H9 (cell line): ENCODE data around the gene INPP5B. TPM values are rescaled to one million over a fixed set of nuclear protein-coding genes. Genes with fewer than 3 reads are reported as not detected.
A peak's percentile ranks its signal among the peaks of the same experiment; 100 is the strongest.

Experiments used
- DNase-seq: peaks from one replicate; pipeline ENCODE4 v3.0.0-alpha.2; 2017
- H2AFZ ChIP-seq: one replicate; pipeline ENCODE4 v1.6.1; 2013; ENCODE audit warnings: mild to moderate bottlenecking, low read length, control low read depth, moderate library complexity
- H2AK5ac ChIP-seq: 2 replicates; pipeline ENCODE4 v1.6.1; 2013; ENCODE audit warnings: low read length, control low read depth, mixed read lengths; ENCODE audit not compliant: insufficient read length
- H2BK120ac ChIP-seq: one replicate; pipeline ENCODE4 v1.6.1; 2013; ENCODE audit warnings: low read depth, mild to moderate bottlenecking, low read length, control low read depth, inconsistent platforms; ENCODE audit not compliant: poor library complexity, severe bottlenecking
- H2BK12ac ChIP-seq: 2 replicates; pipeline ENCODE4 v1.6.1; 2013; ENCODE audit warnings: low read length, control low read depth, mixed read lengths, low read depth; ENCODE audit not compliant: insufficient read length
- H2BK15ac ChIP-seq: 2 replicates; pipeline ENCODE4 v1.6.1; 2013; ENCODE audit warnings: low read depth, low read length, control low read depth
- H2BK20ac ChIP-seq: one replicate; pipeline ENCODE4 v1.6.1; 2013; ENCODE audit warnings: low read depth, mild to moderate bottlenecking, low read length, control low read depth, inconsistent platforms; ENCODE audit not compliant: poor library complexity, severe bottlenecking
- H2BK5ac ChIP-seq: 2 replicates; pipeline ENCODE4 v1.6.1; 2013; ENCODE audit warnings: low read length, control low read depth, mixed read lengths; ENCODE audit not compliant: insufficient read length
- H3K14ac ChIP-seq: 2 replicates; pipeline ENCODE4 v1.6.1; 2013; ENCODE audit warnings: low read length, control low read depth; ENCODE audit not compliant: insufficient read depth
- H3K18ac ChIP-seq: 2 replicates; pipeline ENCODE4 v1.6.1; 2013; ENCODE audit warnings: low read depth, mild to moderate bottlenecking, mixed read lengths, low read length, control low read depth; ENCODE audit not compliant: insufficient read length
- H3K23ac ChIP-seq: 2 replicates; pipeline ENCODE4 v1.6.1; 2013; ENCODE audit warnings: low read length, control low read depth, mixed read lengths, low read depth; ENCODE audit not compliant: insufficient read length
- H3K23me2 ChIP-seq: 2 replicates; pipeline ENCODE4 v1.6.1; 2013; ENCODE audit warnings: low read depth, mild to moderate bottlenecking, mixed read lengths, low read length, control low read depth; ENCODE audit not compliant: insufficient read length, poor library complexity, severe bottlenecking
- H3K27ac ChIP-seq: 2 replicates; pipeline ENCODE4 v1.5.1; 2013; ENCODE audit warnings: low read length, control low read depth, mixed read lengths, low read depth; ENCODE audit not compliant: insufficient read length
- H3K27me3 ChIP-seq: 2 replicates; pipeline ENCODE4 v1.6.1; 2013; ENCODE audit warnings: low read length, control low read depth, inconsistent platforms; ENCODE audit not compliant: insufficient read depth
- H3K4ac ChIP-seq: 2 replicates; pipeline ENCODE4 v1.6.1; 2013; ENCODE audit warnings: low read depth, mild to moderate bottlenecking, control low read depth, inconsistent platforms, low read length, moderate library complexity
- H3K4me1 ChIP-seq: 2 replicates; pipeline ENCODE4 v1.6.1; 2013; ENCODE audit warnings: low read length, control low read depth, inconsistent platforms; ENCODE audit not compliant: insufficient read depth
- H3K4me2 ChIP-seq: 2 replicates; pipeline ENCODE4 v1.6.1; 2013; ENCODE audit warnings: low read length, control low read depth, mixed read lengths; ENCODE audit not compliant: insufficient read length, insufficient read depth
- H3K56ac ChIP-seq: 2 replicates; pipeline ENCODE4 v1.6.1; 2013; ENCODE audit warnings: low read depth, mild to moderate bottlenecking, mixed read lengths, low read length, control low read depth; ENCODE audit not compliant: insufficient read length
- H3K79me1 ChIP-seq: 2 replicates; pipeline ENCODE4 v1.6.1; 2013; ENCODE audit warnings: low read depth, mild to moderate bottlenecking, moderate library complexity, low read length, control low read depth, inconsistent platforms; ENCODE audit not compliant: insufficient read depth, poor library complexity, severe bottlenecking
- H3K79me2 ChIP-seq: 2 replicates; pipeline ENCODE4 v1.6.1; 2013; ENCODE audit warnings: low read length, control low read depth, inconsistent platforms; ENCODE audit not compliant: insufficient read depth
- H3K9ac ChIP-seq: 2 replicates; pipeline ENCODE4 v1.6.1; 2013; ENCODE audit warnings: low read length, control low read depth, mixed read lengths; ENCODE audit not compliant: insufficient read length; ENCODE audit errors: extremely low read depth
- H3K9me3 ChIP-seq: one replicate; pipeline ENCODE4 v1.6.1; 2013; ENCODE audit warnings: low read depth, low read length, inconsistent platforms; ENCODE audit not compliant: control insufficient read depth
- H3T11ph ChIP-seq: one replicate; pipeline ENCODE4 v1.6.1; 2013; ENCODE audit warnings: mild to moderate bottlenecking, low read length, control low read depth, inconsistent platforms
- H4K20me1 ChIP-seq: one replicate; pipeline ENCODE4 v1.6.1; 2013; ENCODE audit not compliant: control insufficient read depth, insufficient read length, insufficient read depth
- H4K5ac ChIP-seq: 2 replicates; pipeline ENCODE4 v1.6.1; 2013; ENCODE audit warnings: low read depth, mild to moderate bottlenecking, mixed read lengths, low read length, control low read depth; ENCODE audit not compliant: insufficient read length
- H4K8ac ChIP-seq: replicated peaks from 2 replicates; pipeline ENCODE4 v1.6.1; 2013; ENCODE audit warnings: low read length, control low read depth, mixed read lengths, low read depth; ENCODE audit not compliant: insufficient read length
- H4K91ac ChIP-seq: 2 replicates; pipeline ENCODE4 v1.6.1; 2013; ENCODE audit warnings: low read depth, mild to moderate bottlenecking, moderate library complexity, mixed read lengths, low read length, control low read depth; ENCODE audit not compliant: insufficient read length
- H3K27ac Mint-ChIP-seq, 3 experiments: 2 replicates in 2 of 3; 3 replicates in 1 of 3; pipeline ENCODE4 v1.8.0; 2020 to 2021; ENCODE audit warnings: mixed read lengths in 3 of 3, mild to moderate bottlenecking in 1 of 3, moderate library complexity in 1 of 3
- H3K27me3 Mint-ChIP-seq: 2 replicates; pipeline ENCODE4 v1.8.0; 2021; ENCODE audit warnings: low read depth, mild to moderate bottlenecking, moderate library complexity, mixed read lengths
- H3K36me3 Mint-ChIP-seq, 3 experiments: 2 replicates in 2 of 3; 3 replicates in 1 of 3; pipeline ENCODE4 v1.8.0; 2020 to 2021; ENCODE audit warnings: low read depth in 3 of 3, mixed read lengths in 3 of 3; ENCODE audit not compliant: insufficient read depth in 1 of 3
- H3K4me1 Mint-ChIP-seq, 2 experiments: 2 replicates each; pipeline ENCODE4 v1.8.0; 2020; ENCODE audit warnings: mixed read lengths in 2 of 2
- H3K4me3 Mint-ChIP-seq, 2 experiments: 2 replicates in 1 of 2; 3 replicates in 1 of 2; pipeline ENCODE4 v1.8.0; 2020 to 2021; ENCODE audit warnings: mild to moderate bottlenecking in 2 of 2, mixed read lengths in 2 of 2, moderate library complexity in 1 of 2
- H3K9me3 Mint-ChIP-seq, 2 experiments: 2 replicates in 1 of 2; 3 replicates in 1 of 2; pipeline ENCODE4 v1.8.0; 2020; ENCODE audit warnings: mild to moderate bottlenecking in 2 of 2, mixed read lengths in 2 of 2, moderate library complexity in 1 of 2
- CTCF ChIP-seq: fragments of 200-600 bp; sonication (generic); conservative IDR thresholded peaks from 3 replicates; pipeline ENCODE4 v1.8.0; 2021; ENCODE audit warnings: antibody characterized with exemption, mild to moderate bottlenecking
- WGBS: extraction: QIAGEN DNeasy Blood & Tissue Kit; methylation state at CpG from one replicate; pipeline ENCODE4 v1.1.7; 2013; ENCODE audit warnings: missing lambda C conversion rate, low lambda C conversion rate, mixed read lengths; ENCODE audit not compliant: insufficient read length; ENCODE audit errors: extremely low coverage; 5-methylcytosine and 5-hydroxymethylcytosine counted together
- total RNA-seq: library from RNA; stranded (reverse); gene quantifications from 2 replicates; pipeline ENCODE4 v1.2.1, GENCODE V29; 2021

The INPP5B gene
- total RNA-seq, 1 experiment from 2014 or later: 28.2 TPM

GRCh38 chr1:37923551-37923889, 23.3 kb downstream of the INPP5B start:
- no peak overlapping the region for H2AK5ac ChIP-seq
- H4K8ac ChIP-seq: no peak overlapping the region
- H3K27ac Mint-ChIP-seq: peak overlapping the region in 1 of 3 experiments; percentile 36; a peak in 1 of 7 replicates
- H3K27me3 ChIP-seq: no peaks in the 10 kb centered on the region
- DNase-seq: no peak
- no peak overlapping the region for H2BK20ac ChIP-seq
- no peak overlapping the region for H2BK15ac ChIP-seq
- H3K9me3 Mint-ChIP-seq: no peaks in the 10 kb centered on the region
- no peaks in the 10 kb centered on the region for H3K4me1 ChIP-seq
- WGBS: no CpG with 5 or more reads among the region's 3 CpGs
- H3K79me2 ChIP-seq: no peaks in the 10 kb centered on the region; the same call in 1 of the 2 replicates
- H2BK5ac ChIP-seq: no peak overlapping the region
- no peak overlapping the region for H3K56ac ChIP-seq
- H3K27ac ChIP-seq: no peak overlapping the region
- peaks cover 0 to 7% of the 10 kb centered on the region in 2 experiments; a peak in 3 of 4 replicates for H3K4me1 Mint-ChIP-seq
- H3K27me3 Mint-ChIP-seq: no peaks in the 10 kb centered on the region
- no peak overlapping the region for H2AFZ ChIP-seq
- no peak overlapping the region for H3K14ac ChIP-seq
- no peak overlapping the region for H2BK12ac ChIP-seq
- no peak overlapping the region for H3K4me3 Mint-ChIP-seq
- no peak overlapping the region for H3K9ac ChIP-seq
- H3K79me1 ChIP-seq: no peaks in the 10 kb centered on the region
- H4K20me1 ChIP-seq: no peaks in the 10 kb centered on the region
- H4K91ac ChIP-seq: no peak overlapping the region
- no peak overlapping the region for H3K23ac ChIP-seq
- no peak overlapping the region for H3T11ph ChIP-seq
- no peak overlapping the region for H2BK120ac ChIP-seq
- no peak overlapping the region for H3K4ac ChIP-seq
- no peaks in the 10 kb centered on the region for H3K9me3 ChIP-seq
- H3K23me2 ChIP-seq: no peaks in the 10 kb centered on the region
- no peak overlapping the region for H4K5ac ChIP-seq
- H3K4me2 ChIP-seq: no peak overlapping the region
- 0 out of 7 replicates have a peak, but pooled peaks cover 0 to 4% (median 0%) of the 10 kb centered on the region in 3 experiments for H3K36me3 Mint-ChIP-seq
- H3K18ac ChIP-seq: no peak overlapping the region
- TF ChIP-seq CTCF: no peak
